Esophagus squamous epithelium (tissue), 4 donors: Measurements from ENCODE around the gene COA5.

Experiments
- POLR2A ChIP-seq, 4 donors: fragments of 450-650 bp; IDR thresholded peaks; one replicate each; pipeline ENCODE4 v1.6.1; 2017; ENCODE audit warnings: antibody characterized with exemption in 4 of 4, mild to moderate bottlenecking in 4 of 4, moderate library complexity in 3 of 4
- TF ChIP-seq, protein P1 (sequence below), 6 experiments: fragments of 450-650 bp in 4 of 6; fragments of 200-600 bp in 2 of 6; sonication (generic) in 2 of 6; IDR thresholded peaks; one replicate each; pipeline ENCODE4 v1.5.1; 2016 to 2019; ENCODE audit warnings: antibody characterized with exemption in 6 of 6, mild to moderate bottlenecking in 4 of 6, moderate library complexity in 4 of 6

DNA sequence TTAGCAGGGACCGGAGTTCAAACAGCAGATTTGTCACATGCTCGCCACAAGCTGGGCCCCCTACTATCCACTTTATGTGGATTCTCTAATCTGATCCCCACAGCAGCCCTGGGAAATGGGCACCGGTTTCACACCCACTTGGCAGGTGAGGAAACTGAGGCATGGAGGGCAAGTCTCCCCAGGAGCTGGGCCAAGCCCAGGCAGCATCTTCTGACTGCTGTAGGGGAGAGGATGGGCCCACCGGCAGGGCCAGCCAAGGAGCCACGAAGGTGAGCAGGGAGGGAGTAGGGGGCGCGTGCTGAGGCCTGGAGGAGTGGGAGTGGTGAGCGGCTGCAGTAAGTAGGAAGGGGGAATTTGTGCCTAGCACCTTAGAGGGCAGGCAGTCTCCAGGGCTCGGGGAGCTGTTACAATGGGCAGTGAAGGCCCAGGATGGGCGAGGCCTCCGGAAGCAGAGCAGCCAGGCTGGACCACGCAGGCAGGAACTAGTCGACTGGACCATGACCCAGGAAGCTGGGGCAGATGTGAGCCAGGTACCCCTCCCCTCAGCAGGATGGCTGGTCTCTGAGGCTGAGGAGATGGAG, 37.1 kb downstream of the COA5 start:
- TF ChIP-seq POLR2A (IDR thresholded peaks at IDR 0.05), result no peak
- TF ChIP-seq, protein P1, sequence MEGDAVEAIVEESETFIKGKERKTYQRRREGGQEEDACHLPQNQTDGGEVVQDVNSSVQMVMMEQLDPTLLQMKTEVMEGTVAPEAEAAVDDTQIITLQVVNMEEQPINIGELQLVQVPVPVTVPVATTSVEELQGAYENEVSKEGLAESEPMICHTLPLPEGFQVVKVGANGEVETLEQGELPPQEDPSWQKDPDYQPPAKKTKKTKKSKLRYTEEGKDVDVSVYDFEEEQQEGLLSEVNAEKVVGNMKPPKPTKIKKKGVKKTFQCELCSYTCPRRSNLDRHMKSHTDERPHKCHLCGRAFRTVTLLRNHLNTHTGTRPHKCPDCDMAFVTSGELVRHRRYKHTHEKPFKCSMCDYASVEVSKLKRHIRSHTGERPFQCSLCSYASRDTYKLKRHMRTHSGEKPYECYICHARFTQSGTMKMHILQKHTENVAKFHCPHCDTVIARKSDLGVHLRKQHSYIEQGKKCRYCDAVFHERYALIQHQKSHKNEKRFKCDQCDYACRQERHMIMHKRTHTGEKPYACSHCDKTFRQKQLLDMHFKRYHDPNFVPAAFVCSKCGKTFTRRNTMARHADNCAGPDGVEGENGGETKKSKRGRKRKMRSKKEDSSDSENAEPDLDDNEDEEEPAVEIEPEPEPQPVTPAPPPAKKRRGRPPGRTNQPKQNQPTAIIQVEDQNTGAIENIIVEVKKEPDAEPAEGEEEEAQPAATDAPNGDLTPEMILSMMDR (IDR thresholded peaks at IDR 0.05), result no peak
